Measurements from ENCODE around the gene TMEM184B. TPM values are rescaled to one million over a fixed set of nuclear protein-coding genes. Genes with fewer than 3 reads are reported as not detected.
"Not testable (repeated sequence)": the region's sequence is repeated elsewhere in the genome, so short reads cannot be mapped to it uniquely, and the experiment has no call there.

The TMEM184B gene
- total RNA-seq, 1 donor from 2014 or later = 60.3 TPM

GRCh38 chr22:38181453-38182200 is 91.2 kb downstream of the TMEM184B start, which contains the start of gene PLA2G6:
TSS of gene PLA2G6 (minus strand) at chr22:38181830. CDS start at chr22:38169426, 12,404 bp downstream.
- H3K4me3 Mint-ChIP-seq = peak within 1 kb of the TSS; percentile 95

GRCh38 chr22:38180841-38181452 is 91.9 kb downstream of the TMEM184B start:
- Mint-ChIP-seq H3K4me3 (peak overlapping the region; percentile 95), H3K36me3 (ENCODE audit: low read depth) (no peaks in the 10 kb centered on the region)
- no peak for TF ChIP-seq CTCF (conservative IDR thresholded peaks at IDR 0.05)

More at GRCh38 chr22:38181453-38182200, 91.2 kb downstream of the TMEM184B start, which contains the start of gene PLA2G6:
- Mint-ChIP-seq H3K36me3 (ENCODE audit: low read depth) (no peaks in the 10 kb centered on the region), H3K4me1 (peaks cover 50% of the 10 kb centered on the region), H3K9me3 (no peaks in the 10 kb centered on the region), H3K27me3 (ENCODE audit: low read depth) (no peaks in the 10 kb centered on the region), H3K27ac (ENCODE audit: unreplicated experiment) (peak within 1 kb of the TSS; percentile 99)
- no peak for TF ChIP-seq CTCF (conservative IDR thresholded peaks at IDR 0.05)
- DNase-seq (ENCODE audit: low read depth, low spot score) = peak; percentile 98

DNA sequence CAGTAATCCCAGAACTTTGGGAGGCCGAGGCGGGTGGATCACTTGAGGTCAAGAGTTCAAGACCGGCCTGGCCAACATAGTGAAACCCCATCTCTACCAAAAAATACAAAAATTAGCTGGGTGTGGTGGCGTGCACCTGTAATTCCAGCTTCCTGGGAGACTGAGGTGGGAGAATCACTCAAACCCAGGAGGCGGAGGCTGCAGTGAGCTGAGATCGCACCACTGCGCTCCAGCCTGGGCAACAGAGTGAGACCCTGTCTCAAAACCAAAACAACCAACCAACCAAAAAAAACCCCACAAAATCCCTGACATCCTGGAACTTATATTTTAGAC is 94.2 kb downstream of the TMEM184B start:
- DNase-seq (ENCODE audit: low read depth, low spot score); H3K27me3 Mint-ChIP-seq (ENCODE audit: low read depth); H3K9me3 Mint-ChIP-seq; H3K36me3 Mint-ChIP-seq (ENCODE audit: low read depth); H3K27ac Mint-ChIP-seq (ENCODE audit: unreplicated experiment); H3K4me3 Mint-ChIP-seq: not testable (repeated sequence)
- peaks cover 41% of the 10 kb centered on the region for H3K4me1 Mint-ChIP-seq

More at GRCh38 chr22:38180841-38181452, 91.9 kb downstream of the TMEM184B start:
- Mint-ChIP-seq H3K27ac (ENCODE audit: unreplicated experiment) (peak overlapping the region; percentile 99), H3K27me3 (ENCODE audit: low read depth) (no peaks in the 10 kb centered on the region), H3K9me3 (no peaks in the 10 kb centered on the region), H3K4me1 (peaks cover 45% of the 10 kb centered on the region)
- DNase-seq (ENCODE audit: low read depth, low spot score) = no peak

GRCh38 chr22:38177926-38178604 is 94.7 kb downstream of the TMEM184B start:
- peak overlapping the region; percentile 22 for H3K27ac Mint-ChIP-seq (ENCODE audit: unreplicated experiment)

DNA sequence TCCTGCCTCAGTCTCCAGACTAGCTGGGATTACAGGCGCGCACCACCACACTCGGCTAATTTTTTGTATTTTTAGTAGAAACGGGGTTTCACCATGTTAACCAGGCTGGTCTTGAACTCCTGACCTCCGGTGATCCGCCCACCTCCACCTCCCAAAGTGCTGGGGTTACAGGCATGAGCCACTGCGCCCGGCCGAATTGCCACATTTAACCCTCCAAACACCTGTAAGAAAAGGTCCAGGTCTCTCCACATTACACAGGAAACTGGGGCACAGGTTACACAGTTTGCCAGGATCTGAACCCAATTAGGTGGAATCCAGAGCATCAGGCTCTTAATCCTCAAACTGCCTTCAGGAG is 95.3 kb downstream of the TMEM184B start:
- H3K36me3 Mint-ChIP-seq (ENCODE audit: low read depth); H3K27me3 Mint-ChIP-seq (ENCODE audit: low read depth); DNase-seq (ENCODE audit: low read depth, low spot score); H3K9me3 Mint-ChIP-seq: not testable (repeated sequence)
- peak overlapping the region; percentile 11 for H3K4me3 Mint-ChIP-seq
- H3K27ac Mint-ChIP-seq (ENCODE audit: unreplicated experiment) = peak overlapping the region; percentile 22
- peaks cover 41% of the 10 kb centered on the region for H3K4me1 Mint-ChIP-seq

More at GRCh38 chr22:38177926-38178604, 94.7 kb downstream of the TMEM184B start:
- Mint-ChIP-seq H3K27me3 (ENCODE audit: low read depth) (no peaks in the 10 kb centered on the region), H3K4me1 (peaks cover 41% of the 10 kb centered on the region), H3K9me3 (no peaks in the 10 kb centered on the region), H3K4me3 (peak overlapping the region; percentile 11), H3K36me3 (ENCODE audit: low read depth) (no peaks in the 10 kb centered on the region)
- TF ChIP-seq CTCF (conservative IDR thresholded peaks at IDR 0.05) = no peak
- no peak for DNase-seq (ENCODE audit: low read depth, low spot score)

DNA sequence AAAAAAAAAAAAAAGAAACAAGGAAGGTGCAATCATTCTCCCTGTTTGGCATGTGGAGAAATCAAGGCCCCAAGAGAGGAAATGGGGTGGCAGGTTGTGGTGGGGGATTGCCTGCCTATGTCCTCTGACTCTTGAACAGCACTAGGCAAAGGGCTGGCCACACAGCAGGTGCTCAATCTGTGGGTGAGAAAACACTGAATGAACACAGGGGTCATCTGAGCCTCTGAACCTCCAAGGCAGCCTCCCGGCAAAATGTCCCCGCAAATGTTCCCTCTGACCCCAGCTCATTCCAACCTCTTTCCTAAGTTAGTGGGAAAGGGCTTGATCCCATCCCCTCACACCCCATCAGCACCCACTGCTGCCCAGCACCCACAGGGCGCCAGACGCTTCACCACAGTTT is 95.8 kb downstream of the TMEM184B start:
- Mint-ChIP-seq H3K4me1 (peaks cover 41% of the 10 kb centered on the region), H3K9me3 (no peaks in the 10 kb centered on the region), H3K27ac (ENCODE audit: unreplicated experiment) (peak overlapping the region; percentile 62), H3K36me3 (ENCODE audit: low read depth) (no peaks in the 10 kb centered on the region), H3K27me3 (ENCODE audit: low read depth) (no peaks in the 10 kb centered on the region), H3K4me3 (peak overlapping the region; percentile 15)
- no peak for TF ChIP-seq CTCF (conservative IDR thresholded peaks at IDR 0.05)
- DNase-seq (ENCODE audit: low read depth, low spot score) = no peak

Measured in neural crest cell (in vitro differentiated cells).